ENCODE results near the gene PANK4.
"Not testable (repeated sequence)": the region's sequence is repeated elsewhere in the genome, so short reads cannot be mapped to it uniquely, and the experiment has no call there.

Gene PANK4

GRCh38 chr1:2525920-2526823, at the start of gene PANK4:
Gene PANK4 (minus strand): TSS chr1:2526596. CDS start chr1:2526587, 9 bp downstream.
- no peak for DNase-seq

- no peak for DNase-seq
Observed at GRCh38 chr1:2574350-2574749, 48.0 kb upstream of the PANK4 start.

GRCh38 chr1:2573250-2573920, 47.0 kb upstream of the PANK4 start:
- no peak for DNase-seq

- DNase-seq = no peak
Observed at GRCh38 chr1:2571348-2571747, 45.0 kb upstream of the PANK4 start.

- DNase-seq = no peak
Observed at GRCh38 chr1:2570332-2570731, 43.9 kb upstream of the PANK4 start.

- not testable (repeated sequence) for DNase-seq
Observed at GRCh38 chr1:2569703-2570102, 43.3 kb upstream of the PANK4 start.

- no peak for DNase-seq
Observed at GRCh38 chr1:2569060-2569459, 42.7 kb upstream of the PANK4 start.

- DNase-seq = not testable (repeated sequence)
Observed at GRCh38 chr1:2568187-2568816, 41.9 kb upstream of the PANK4 start.

- no peak for DNase-seq
Observed at GRCh38 chr1:2567083-2567679, 40.8 kb upstream of the PANK4 start.

- DNase-seq = no peak
Observed at GRCh38 chr1:2566101-2567045, 40.0 kb upstream of the PANK4 start.

GRCh38 chr1:2564815-2565374, 38.5 kb upstream of the PANK4 start:
- no peak for DNase-seq

GRCh38 chr1:2564006-2564814, 37.8 kb upstream of the PANK4 start:
- no peak for DNase-seq

GRCh38 chr1:2563205-2563604, 36.8 kb upstream of the PANK4 start:
- DNase-seq = no peak

GRCh38 chr1:2561898-2562895, 35.8 kb upstream of the PANK4 start:
- DNase-seq = no peak

GRCh38 chr1:2561446-2561845, 35.0 kb upstream of the PANK4 start:
- DNase-seq = no peak

GRCh38 chr1:2560299-2561073, 34.1 kb upstream of the PANK4 start:
- DNase-seq = no peak

GRCh38 chr1:2559509-2560298, 33.3 kb upstream of the PANK4 start:
- DNase-seq = no peak

GRCh38 chr1:2558861-2559260, 32.5 kb upstream of the PANK4 start:
- DNase-seq = no peak
